ENCODE data around the gene CFAP91.

DNA sequence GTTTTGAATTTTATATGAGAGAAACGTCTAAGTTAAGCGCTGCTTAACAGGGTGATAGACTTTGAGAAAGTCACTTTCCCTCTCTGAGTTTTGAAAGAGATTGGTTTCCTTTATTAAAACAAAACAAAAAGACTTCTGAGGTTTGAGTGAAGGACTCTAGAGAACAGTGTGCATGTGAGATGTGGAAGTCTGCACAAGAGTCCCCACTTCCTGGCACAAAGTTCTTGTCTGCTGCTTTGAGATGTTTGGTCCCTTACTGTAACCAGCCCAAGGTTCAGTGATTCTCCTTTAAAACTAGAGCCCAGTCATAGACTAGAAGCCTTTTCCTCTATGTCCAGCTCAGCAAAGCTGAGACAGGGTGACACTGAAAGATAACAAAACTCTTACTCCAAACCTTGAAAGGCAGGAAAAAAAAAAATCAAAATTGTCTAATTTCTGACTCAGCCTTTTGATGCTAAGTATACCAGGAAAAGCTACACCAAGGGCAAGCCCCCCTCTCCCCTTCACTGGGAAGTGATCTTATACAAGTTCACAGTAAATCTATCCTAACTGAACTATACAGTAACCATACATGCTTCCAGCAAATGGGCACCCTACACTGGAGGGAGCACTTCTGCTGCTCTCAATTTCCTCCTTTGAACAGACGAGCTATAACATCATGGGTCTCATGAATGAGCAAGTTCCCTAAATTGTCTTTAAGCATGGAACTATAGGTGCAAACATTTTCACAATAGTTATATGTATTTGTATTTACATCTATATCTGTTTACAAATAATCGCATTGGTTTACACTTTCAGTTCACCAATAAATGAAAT lies 44.7 kb upstream of the CFAP91 start:
- TF ChIP-seq, protein P1, sequence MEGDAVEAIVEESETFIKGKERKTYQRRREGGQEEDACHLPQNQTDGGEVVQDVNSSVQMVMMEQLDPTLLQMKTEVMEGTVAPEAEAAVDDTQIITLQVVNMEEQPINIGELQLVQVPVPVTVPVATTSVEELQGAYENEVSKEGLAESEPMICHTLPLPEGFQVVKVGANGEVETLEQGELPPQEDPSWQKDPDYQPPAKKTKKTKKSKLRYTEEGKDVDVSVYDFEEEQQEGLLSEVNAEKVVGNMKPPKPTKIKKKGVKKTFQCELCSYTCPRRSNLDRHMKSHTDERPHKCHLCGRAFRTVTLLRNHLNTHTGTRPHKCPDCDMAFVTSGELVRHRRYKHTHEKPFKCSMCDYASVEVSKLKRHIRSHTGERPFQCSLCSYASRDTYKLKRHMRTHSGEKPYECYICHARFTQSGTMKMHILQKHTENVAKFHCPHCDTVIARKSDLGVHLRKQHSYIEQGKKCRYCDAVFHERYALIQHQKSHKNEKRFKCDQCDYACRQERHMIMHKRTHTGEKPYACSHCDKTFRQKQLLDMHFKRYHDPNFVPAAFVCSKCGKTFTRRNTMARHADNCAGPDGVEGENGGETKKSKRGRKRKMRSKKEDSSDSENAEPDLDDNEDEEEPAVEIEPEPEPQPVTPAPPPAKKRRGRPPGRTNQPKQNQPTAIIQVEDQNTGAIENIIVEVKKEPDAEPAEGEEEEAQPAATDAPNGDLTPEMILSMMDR (IDR thresholded peaks at IDR 0.05) = no peak
- TF ChIP-seq POLR2A (IDR thresholded peaks at IDR 0.05) = no peak
- TF ChIP-seq EP300 (IDR thresholded peaks at IDR 0.05) = no peak

Data from tibial nerve (tissue), 4 donors.